GM10266 (cell line): ENCODE measurements around the gene SHISA9.

Experiments used
- DNase-seq: peaks from one replicate; pipeline ENCODE4 v3.0.0; 2012; ENCODE audit errors: extremely low spot score
- TF ChIP-seq, protein P1 (sequence below): IDR thresholded peaks from 2 replicates; pipeline ENCODE4 v1.5.1; 2012; ENCODE audit warnings: mild to moderate bottlenecking, low read depth; ENCODE audit not compliant: control insufficient read depth, insufficient read depth; ENCODE audit errors: missing control alignments

The SHISA9 gene

DNA sequence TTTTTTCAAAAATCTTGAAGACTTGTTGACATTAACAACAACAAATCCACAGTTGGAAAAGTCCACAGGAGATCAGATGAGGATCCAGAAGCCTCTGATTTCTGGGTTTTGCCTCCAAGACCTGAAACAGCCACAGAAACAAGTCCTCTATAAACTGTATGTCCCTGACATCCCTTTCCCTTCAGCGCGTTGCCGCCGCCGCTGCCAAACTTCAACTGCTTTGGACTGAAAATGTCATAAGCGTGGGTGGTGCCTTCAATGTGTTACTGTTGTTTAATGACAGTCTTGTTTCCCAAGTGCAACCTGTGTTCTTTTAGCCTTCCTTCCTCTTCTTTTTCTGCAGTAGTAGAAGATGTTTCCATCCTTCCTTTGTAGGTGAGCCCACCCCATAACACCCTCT, 334.9 kb downstream of the SHISA9 start:
- no peak for DNase-seq

DNA sequence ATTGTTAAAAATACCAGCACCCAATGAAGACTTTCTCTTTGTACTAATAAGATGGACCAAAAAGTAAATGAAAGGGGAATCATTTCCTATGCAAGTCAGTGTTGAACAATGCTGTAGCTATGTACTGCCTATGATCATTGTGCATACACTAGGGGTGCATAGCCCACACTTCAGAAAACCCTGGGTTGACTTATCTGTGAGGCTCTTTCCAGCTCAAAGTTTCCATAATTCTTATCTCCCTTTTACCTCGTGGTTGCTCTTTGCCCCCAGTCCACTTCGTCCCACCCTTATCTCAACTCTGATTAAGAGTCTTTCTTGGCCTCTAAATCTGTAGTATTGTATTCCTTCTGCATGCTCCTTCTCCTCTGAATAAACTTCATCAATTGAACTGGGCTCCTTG, 336.8 kb downstream of the SHISA9 start:
- no peak for DNase-seq
- TF ChIP-seq, protein P1, sequence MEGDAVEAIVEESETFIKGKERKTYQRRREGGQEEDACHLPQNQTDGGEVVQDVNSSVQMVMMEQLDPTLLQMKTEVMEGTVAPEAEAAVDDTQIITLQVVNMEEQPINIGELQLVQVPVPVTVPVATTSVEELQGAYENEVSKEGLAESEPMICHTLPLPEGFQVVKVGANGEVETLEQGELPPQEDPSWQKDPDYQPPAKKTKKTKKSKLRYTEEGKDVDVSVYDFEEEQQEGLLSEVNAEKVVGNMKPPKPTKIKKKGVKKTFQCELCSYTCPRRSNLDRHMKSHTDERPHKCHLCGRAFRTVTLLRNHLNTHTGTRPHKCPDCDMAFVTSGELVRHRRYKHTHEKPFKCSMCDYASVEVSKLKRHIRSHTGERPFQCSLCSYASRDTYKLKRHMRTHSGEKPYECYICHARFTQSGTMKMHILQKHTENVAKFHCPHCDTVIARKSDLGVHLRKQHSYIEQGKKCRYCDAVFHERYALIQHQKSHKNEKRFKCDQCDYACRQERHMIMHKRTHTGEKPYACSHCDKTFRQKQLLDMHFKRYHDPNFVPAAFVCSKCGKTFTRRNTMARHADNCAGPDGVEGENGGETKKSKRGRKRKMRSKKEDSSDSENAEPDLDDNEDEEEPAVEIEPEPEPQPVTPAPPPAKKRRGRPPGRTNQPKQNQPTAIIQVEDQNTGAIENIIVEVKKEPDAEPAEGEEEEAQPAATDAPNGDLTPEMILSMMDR = no peak

More for the DNA sequence above, 334.9 kb downstream of the SHISA9 start:
- TF ChIP-seq, protein P1 = no peak

DNA sequence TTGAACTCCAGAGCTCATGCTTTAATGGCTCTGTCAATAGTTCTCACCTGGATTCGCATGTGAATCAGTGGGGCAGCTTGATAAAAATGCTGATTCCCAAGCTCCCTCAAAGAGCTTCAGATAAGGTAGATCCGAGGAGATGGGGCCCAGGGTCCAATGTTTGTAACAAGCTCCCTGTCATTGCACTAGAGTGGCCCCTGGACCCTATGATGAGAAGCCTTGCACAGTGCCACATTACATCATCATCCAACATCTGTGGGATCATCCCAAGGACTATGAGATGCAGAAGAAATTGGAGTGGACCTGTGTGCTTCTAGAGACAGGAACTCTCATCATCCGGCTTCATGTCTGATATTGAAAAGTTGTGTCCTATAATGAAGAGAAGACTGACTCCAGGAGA, 340.8 kb downstream of the SHISA9 start:
- no peak for DNase-seq
- TF ChIP-seq, protein P1 = no peak

DNA sequence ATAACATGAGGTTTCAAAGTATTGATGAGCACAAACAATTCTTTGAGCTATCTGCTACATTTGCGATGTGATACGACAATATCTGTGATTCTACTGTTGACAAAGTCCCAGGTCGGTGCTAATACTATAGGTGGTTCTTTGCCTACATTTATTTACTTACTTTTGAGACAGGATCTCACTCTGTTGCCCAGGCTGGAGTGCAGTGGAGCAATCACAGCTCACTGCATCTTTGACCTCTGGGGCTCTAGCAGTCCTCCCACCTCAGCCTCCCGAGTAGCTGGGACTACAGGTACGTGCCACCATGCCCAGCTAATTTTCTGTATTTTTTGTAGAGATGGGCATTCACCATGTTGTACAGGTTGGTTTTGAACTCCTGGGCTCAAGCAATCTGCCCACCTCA, 343.4 kb downstream of the SHISA9 start:
- DNase-seq = no peak
- TF ChIP-seq, protein P1 = no peak

DNA sequence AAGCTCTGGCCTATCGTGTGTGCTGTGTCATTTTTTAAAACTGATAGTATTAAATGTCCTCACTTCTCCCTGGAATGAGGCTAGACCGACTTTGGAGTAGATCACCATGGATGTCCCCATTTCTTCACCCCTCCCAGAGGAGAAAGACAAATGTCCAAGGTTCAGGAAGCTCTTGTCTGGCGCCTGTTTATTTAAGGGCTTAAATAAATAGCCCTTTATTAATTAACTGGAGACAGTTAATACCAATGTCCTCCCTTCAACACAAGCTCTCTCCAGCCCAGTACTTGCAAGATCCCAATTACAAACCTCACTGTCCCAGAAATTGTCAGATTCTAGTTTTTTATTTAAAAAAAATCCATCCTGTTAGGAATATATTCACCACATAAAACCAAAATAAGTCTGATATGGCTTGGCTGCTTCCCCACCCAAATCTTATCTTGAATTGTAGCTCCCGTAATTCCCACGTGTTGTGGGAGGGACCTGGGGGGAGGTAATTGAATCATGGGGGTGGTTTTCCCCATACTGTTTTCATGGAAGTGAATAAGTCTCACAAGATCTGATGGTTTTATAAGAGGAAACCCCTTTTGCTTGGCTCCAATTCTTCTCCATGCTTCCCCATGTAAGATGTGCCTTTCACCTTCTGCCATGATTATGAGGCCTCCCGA, 344.4 kb downstream of the SHISA9 start:
- TF ChIP-seq, protein P1 = no peak
- no peak for DNase-seq

DNA sequence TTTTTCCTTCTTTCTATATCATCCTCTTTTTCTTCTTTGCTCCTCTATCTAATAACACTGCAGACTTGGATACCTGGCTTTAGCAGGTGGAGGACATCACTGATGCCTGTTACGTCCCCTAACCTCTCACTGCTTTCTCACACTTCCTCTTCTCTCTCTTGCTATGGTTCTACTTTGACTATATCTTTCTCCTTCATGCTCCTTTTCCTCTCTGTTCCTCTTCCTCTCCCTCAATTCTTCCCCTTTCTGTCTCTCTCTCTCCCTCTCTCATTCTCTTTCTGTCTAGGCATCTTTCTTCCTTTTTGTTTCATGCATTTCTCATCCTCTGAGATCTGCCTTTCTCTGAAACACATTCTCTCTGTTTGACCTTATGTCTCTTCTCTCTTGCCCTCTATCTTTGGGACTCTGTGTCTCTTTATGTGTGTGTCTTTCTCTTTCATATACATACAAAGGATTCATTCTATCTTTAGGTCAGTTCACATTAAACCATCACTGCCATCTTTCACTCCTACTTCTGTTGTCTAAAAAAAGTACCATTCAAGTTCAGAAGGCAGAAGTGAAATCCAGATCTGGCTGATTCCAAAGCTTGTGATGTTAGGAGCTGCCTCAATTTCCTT, 353.7 kb downstream of the SHISA9 start:
- TF ChIP-seq, protein P1 = no peak
- DNase-seq = no peak
